NCI-H1417 (cell line): ENCODE results near the gene ATP12A.

Experiments used
- DNase-seq, 3 experiments: peaks; one replicate each; lab custom pipeline; 2025; lab: John Stamatoyannopoulos, UW

ATP12A gene

GRCh38 chr13:24663089-24663395 is 17.2 kb upstream of the ATP12A start:
- no peak for DNase-seq

- no peak for DNase-seq
Observed at GRCh38 chr13:24663586-24663985, 16.6 kb upstream of the ATP12A start.

- DNase-seq, result no peak
Observed at GRCh38 chr13:24664726-24665409, 15.3 kb upstream of the ATP12A start.

- no peak for DNase-seq
Observed at GRCh38 chr13:24668511-24668910, 11.7 kb upstream of the ATP12A start.

GRCh38 chr13:24668955-24669582 is 11.1 kb upstream of the ATP12A start:
- DNase-seq, result peak in 1 of 3 experiments; percentile 73

GRCh38 chr13:24670174-24670573 is 10.0 kb upstream of the ATP12A start:
- no peak for DNase-seq

GRCh38 chr13:24670961-24671381 is 9.2 kb upstream of the ATP12A start:
- peak in 2 of 3 experiments; percentile 20 to 59 for DNase-seq

- peak; percentile 24 to 75 (median 64) for DNase-seq
Observed at GRCh38 chr13:24671386-24672113, 8.7 kb upstream of the ATP12A start.

GRCh38 chr13:24672141-24673132 is 7.8 kb upstream of the ATP12A start:
- peak in 2 of 3 experiments; percentile 3 to 43 for DNase-seq

- no peak for DNase-seq
Observed at GRCh38 chr13:24675806-24676570, 4.2 kb upstream of the ATP12A start.

GRCh38 chr13:24678151-24678550 is 2.1 kb upstream of the ATP12A start:
- DNase-seq, result no peak

GRCh38 chr13:24679686-24680085 is 522 bp upstream of the ATP12A start:
- no peak for DNase-seq

GRCh38 chr13:24680921-24681604 is 855 bp downstream of the ATP12A start:
- DNase-seq, result no peak

- DNase-seq, result no peak
Observed at GRCh38 chr13:24681930-24682329, 1.7 kb downstream of the ATP12A start.

- DNase-seq, result no peak
Observed at GRCh38 chr13:24682353-24682752, 2.1 kb downstream of the ATP12A start.

GRCh38 chr13:24683351-24683750 is 3.1 kb downstream of the ATP12A start:
- DNase-seq, result no peak

GRCh38 chr13:24683838-24684599 is 3.8 kb downstream of the ATP12A start:
- DNase-seq, result peak; percentile 17 to 51 (median 18)

GRCh38 chr13:24684600-24684998 is 4.4 kb downstream of the ATP12A start:
- DNase-seq, result peak in 1 of 3 experiments; percentile 4

- DNase-seq, result no peak
Observed at GRCh38 chr13:24685314-24685713, 5.1 kb downstream of the ATP12A start.

- no peak for DNase-seq
Observed at GRCh38 chr13:24687611-24688010, 7.4 kb downstream of the ATP12A start.
